ENCODE measurements around the gene TEX14.
A peak's percentile ranks its signal among the peaks of the same experiment; 100 is the strongest.

Gene TEX14

DNA sequence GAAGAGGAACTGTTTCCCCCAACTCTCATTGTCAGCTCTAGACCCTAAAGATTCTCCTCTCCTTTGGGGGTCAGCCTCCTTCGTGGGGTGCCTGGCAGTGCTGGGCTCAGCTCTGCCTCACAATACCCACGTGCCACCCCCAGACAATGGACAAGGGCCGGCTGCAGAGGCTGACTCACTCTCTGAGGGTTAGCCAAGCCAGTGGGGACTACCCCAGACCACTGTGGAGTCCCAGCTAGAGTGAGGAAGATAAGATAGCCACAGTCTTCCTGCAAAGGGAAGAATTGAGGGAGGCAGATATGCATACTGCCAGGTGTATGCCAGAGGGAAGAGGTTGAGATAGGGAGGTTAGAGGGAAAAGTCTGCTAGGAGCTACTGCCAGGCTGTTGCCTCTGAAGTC lies 163.9 kb downstream of the TEX14 start:
- DNase-seq (ENCODE audit: low read depth), result no peak

DNA sequence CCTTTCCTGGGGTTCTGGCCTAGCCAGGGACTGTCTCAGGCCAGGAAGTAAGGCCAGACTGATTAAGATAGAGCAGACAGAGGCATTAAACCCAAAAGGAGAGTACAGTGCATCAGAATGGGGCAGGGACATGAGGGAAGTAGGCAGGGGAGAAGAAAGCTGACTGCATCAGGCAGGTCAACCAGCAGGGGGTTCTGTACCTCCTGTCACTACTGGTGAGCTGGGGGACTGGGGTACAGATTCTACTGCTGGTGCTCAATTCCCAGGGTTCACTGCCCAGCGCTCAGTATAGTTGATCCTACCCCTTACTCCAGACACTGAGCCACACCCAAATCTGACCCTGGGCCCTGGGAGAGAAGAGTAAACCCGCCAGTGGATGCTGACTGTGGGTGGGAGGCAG lies 164.5 kb downstream of the TEX14 start:
- DNase-seq (ENCODE audit: low read depth), result no peak

DNA sequence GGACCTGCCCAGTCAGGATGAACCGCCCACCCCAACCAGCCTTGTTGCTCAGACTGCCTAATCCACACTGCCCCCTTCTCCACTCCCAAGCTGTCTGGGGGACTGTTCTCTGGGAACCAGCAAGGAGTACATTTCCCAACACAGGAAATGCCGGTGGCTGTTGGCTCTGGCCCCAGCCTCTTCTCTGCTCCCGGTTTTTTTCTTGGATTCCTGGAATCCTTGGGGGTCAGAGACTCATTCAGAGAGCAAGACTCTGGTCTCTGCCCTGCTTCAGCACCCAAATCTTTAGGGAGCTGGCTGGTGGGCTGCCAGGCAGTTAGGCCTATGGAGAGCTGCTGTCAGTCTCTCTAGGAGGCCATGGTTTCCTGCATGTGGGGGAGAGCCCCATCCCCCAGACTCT lies 166.6 kb downstream of the TEX14 start:
- DNase-seq (ENCODE audit: low read depth), result peak; percentile 79

DNA sequence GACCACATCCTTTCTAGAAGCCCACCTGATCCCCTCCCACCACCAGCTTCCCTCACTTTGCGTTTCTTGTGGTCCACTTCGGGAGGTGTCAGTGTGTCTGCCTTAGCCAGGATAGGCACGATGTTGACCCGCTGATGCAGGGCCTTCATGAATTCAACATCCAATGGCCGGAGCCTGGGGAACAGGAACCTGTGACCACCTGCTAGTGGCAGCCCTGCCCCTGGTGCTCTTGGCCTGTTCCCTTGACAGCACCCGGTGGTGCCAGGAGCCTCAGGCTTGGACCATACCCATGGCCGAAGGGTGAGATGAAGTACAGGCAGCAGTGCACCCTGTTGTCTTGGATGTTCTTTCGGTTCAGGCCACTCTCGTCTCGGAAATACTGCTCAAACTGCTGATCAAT lies 170.2 kb downstream of the TEX14 start:
- DNase-seq (ENCODE audit: low read depth), result no peak

DNA sequence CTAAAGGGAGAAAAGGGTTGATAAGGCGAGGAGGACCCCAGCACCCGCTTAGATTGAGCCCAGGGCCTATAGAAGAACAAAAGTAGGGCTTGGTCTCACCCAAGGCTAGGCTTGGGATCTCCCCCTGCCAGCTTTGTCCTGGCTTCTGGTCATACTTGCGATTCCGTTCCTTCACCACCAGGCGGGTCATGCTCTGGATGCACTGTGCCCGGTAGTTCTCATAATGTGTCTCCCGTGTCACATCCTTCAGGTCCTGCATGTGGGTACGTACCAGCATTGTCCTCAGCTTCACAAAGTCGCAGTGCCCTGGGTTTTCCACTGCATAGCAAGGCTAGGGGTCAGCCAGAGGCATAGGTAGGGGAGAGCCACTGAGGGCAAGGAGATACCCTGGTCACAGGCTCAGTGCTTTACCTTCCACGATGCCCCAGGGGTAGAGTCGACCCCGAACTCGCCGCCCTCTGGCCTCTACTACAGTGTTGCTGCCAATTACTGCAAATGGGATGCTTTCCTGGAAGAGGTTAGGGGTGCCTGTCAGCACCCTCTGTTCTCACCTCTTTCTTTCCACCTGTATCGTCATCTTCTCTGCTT lies 170.9 kb downstream of the TEX14 start:
- no peak for DNase-seq (ENCODE audit: low read depth)

DNA sequence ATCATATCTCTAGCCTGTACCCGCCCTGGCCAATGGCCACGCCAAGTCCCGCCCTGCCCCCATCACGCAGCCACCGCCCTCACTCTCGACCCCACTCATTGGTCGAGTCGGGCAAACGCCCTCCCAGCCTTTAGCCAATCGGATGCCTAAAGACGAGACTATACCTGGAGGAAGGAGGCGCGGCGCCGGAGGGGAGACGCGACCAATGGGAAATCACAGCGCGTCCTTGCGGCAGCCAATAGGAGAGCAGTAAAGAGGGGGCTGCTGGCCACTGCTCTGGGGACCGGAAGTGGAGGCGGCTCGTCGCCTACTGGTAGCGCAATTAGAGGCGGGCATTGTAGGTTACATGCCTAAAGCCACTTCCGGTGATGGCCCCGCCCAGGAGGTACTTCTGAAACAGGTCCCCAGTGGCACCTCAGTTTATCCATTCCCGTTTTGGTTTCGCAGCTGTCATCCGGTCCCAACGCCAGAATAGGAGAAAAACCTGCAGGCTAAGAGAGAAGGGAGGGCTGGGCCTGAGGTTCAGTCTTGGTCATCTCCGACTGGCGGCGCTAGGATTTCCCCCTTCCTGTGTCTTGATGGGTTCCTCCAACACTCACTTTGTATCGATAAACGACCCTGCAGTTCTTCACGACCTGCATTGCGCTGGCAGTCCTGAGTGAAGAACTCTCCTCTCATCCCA lies 173.8 kb downstream of the TEX14 start:
- DNase-seq (ENCODE audit: low read depth), result peak; percentile 100

DNA sequence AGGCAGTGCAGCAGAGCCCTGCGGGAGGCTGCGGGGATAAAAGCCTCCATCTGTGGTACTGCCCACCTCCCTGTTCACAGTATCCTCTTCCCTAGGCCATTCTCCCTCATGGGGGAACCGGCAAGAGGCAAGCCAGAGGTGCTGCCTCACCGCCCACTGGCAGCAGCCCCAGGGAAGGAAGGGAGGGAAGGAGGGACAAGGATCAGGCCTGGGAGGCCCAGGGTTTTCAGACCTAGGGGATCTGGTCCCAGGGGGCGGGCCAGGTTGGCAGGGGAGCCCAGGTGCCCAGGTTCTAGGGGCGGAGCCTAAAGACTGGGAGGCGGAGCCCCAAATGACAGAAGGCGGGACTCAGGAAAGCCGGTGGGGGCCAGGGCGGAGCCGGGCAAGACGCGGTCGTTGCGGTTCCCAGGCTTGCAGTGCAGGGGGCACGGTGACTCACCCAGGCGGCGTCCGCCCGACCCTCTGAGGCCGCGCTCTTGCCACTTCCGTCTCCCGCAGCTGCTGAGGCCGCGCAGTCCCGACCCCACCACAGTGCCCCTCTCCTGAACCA lies 174.4 kb downstream of the TEX14 start:
- DNase-seq (ENCODE audit: low read depth), result no peak

DNA sequence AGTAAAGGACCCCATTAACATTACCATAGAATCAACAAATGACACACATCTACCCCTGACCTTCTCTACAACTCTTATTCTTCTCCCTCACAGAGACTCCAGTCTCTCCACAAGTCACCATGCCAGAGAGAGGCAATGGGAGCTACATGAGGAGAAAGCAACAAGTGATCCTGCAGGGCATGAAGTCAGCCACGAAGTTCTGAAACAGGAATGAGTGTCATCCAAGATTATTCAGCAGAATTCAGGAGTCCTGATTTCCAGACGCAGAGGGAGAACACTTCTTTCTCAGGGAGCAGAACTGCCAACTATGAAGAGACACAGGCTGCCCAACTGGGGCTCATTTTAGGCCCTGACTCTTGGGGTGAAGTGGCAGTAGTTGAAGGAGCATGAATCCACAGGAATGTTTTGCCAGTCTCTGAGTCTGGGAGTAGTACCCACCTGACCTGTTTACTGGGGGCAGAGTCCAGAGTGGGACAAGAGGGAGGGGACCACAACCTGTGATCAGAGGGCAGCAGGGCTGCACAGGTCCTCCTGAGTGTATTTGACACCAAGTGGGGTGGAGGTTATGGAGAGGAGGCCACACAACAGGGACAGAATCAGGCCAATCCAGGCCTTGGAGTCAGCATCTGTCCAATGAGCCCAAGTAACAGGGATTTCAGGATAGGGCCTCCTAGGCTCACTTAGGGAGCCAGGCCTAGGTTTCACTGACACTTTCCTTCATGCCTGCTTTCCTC lies 175.0 kb downstream of the TEX14 start:
- no peak for DNase-seq (ENCODE audit: low read depth)

DNA sequence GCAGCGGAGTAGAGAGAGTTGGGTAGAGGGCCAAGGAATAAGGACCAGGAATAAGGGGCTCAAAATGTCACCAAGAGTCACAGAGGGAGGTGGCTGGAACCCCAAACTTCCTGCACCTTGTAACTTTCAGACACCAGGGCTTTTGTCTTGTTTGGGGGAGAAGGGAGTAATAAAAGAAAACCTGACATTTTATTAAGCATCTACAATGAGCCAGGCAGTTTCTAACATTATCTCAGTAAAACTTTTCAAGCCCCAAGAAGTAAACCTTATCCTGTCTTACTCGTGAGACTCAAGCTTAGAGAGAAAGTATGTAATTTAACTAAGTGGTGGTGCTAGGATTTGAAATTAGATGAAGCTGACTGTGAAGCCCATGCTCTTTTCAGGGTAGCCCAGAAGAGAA lies 176.6 kb downstream of the TEX14 start:
- DNase-seq (ENCODE audit: low read depth), result no peak

DNA sequence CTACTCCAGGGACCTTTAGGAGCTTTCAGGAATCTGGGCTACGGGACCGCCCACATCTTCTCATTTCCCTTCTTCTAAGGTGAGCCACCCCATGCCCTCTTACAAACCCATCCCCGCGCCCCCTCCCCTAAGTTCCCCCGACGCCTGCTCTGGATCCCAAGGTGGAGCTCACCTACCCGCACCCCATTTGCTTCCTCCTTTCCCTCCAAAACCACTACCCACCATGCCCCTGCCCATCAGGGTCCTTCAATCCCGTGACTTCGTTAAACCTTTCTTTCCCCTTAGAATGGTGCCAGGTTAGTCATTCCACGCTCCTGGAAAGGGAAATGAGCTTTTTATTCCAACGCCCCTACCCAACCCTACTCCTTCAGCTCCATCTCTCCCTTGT lies 177.1 kb downstream of the TEX14 start:
- no peak for DNase-seq (ENCODE audit: low read depth)

DNA sequence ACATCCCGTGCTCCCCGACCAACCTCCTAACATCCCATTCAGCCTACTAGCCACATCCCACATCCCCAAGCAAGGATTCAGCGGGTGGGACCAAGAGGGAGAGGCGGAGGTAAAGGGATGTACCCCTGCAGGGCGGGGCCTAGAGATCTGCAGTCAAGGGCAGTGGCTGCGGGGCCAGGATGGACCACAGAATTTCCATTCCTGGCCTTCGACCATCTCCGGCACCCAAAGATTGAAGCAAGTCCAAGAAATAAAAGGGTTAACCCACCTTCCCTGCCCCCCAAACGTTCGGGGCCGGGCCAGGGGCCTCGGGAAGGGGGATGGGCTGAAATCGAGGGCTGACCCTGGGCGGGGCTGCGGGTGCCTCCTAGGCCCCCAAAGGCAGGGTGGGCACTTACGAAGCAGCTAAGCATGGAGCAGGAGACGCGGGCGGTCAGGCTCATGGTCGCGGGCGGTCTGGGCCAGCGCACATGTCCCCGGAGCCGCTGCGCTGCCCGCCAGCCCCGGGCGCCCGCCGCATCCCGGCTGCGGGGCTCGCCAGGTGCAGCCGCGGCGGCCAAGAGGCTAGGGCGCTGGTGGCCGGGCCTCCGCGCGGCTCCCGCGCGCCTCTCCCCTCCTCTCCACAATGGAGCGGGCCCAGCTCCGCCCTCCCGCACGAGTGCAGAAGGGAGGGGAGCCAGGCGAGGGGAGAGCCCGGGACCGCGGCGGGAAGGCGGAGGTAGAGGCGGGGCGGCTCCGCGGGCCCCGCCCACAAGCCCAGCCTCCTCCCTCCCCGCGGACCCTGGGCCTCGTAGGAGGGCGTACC lies 177.7 kb downstream of the TEX14 start, which contains the start of gene MTMR4:
MTMR4 (minus strand) TSS at position 674 of the 805 bp plus-strand sequence; CDS start at position 443, 231 bp downstream.
- DNase-seq (ENCODE audit: low read depth), result peak; percentile 72

DNA sequence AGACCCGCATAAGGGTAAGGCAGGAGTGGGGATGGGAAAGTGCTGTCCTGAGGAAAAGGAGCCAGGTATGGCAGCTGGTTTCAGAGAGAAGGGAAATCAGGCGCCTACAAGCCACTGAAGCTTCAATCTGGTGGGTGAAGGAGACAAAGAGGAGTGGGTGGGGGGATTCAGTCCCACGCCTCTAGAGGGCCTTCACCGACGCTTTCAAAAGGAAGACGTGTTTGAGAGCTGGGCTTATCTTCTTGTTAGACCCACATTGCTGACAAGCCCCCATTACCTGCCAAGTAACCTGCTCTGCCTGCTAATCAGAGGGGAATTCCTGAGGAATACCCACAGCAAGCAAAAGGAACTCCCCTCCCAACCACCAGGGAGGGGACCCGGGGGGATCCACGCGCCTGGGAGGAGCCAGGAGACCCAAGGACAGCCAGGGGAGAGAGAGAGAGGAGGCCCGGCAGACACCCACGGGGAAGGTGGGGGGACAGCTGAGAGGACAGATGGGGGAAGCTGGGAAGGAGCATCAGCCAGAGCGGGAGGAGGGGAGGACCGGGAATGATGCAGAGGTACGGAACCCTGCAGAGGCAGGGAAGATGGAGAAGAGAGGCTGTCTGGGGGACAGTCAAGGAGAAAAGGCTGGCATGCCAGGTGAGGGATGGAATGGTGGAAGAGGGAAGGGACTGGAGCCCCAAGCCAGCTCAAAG lies 178.4 kb downstream of the TEX14 start:
- DNase-seq (ENCODE audit: low read depth), result no peak

DNA sequence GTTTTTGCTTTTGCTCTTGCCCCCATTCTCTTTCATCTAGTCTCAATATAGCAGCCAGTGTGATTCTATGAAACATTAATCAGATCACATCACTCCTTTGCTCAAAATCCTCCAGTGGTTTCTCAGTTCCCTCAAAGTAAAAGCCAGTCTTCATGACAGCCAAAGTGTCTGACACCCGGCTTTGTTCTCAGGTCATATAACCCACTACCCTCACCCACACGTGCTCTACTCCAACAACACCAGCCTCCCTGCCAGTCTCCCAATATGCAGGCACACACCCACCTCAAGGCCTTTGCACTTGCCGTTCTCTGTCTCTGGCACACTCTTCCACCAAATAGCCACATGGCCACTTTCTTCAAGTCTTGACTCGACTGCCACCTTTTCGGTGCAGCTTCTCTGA lies 181.8 kb downstream of the TEX14 start:
- no peak for DNase-seq (ENCODE audit: low read depth)

DNA sequence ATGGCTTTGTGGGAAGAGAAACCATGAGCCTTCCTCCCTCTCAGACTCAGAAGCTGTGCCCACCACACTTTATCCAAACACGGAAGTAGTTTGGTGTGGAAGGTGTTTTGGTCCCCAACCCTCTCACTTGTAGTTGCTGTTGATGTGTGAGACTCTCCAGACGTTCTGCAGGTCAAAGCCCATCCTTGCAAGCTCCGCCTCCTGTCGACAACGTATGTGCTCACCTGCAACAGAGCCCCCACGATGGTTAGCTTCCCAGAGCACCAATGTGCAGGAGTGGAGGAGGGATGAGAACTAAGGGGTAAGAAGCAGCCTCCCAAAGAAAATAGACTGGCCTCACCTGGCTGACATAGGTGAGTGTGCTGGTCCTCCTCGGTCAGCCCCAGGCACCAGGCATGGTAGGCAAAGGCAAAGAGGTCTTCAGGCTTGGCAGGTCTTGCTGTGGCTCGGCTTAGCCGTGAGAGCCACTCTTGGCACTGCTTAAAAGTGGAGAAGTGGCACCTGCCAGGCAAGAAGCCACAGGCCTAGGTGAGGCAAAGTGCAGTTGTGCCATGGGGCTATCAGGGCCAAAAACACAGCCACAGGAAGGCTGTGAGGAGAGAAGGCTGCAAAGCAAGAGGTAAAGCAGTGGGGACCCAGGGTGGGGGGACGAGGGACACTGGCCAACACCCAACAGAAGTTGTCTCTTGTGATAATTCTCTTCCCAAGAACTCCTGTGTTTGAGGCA lies 183.3 kb downstream of the TEX14 start:
- no peak for DNase-seq (ENCODE audit: low read depth)

DNA sequence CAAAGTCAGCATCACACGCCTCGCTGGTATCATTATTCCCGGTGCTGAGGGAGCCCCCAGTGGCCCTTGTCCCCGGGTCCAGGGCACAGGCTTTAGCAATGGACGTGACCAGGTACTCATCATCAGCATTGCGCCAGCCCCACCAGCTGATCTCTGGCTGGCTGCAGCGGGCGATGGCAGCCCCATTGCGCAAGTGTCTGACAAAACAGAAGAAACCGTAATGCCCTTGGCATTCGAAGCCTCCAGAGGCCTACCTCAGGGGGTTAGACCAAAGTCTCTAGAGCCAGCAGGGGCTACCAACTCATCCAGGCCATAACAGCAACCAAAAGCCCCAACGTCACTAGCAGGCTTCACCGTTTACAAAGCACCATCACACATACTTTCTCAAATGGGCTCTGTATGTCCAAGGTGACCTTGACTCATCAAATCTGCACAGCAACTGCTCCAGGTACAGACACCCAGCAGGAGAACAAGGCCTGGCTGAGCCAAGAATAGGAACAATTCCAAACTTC lies 184.7 kb downstream of the TEX14 start:
- peak; percentile 50 for DNase-seq (ENCODE audit: low read depth)

Data from fibroblast of gingiva (primary cell).